Psoas muscle (tissue), 8 donors: Measurements from ENCODE around the gene C19orf67. TPM values are rescaled to one million over a fixed set of nuclear protein-coding genes. Genes with fewer than 3 reads are reported as not detected.

Experiments
- ATAC-seq, 4 donors: fragments of 200-7000 bp; cut with Tn5 transposase; one replicate each; pipeline ENCODE4 v1.9.1; 2020; ENCODE audit warnings: moderate library complexity in 3 of 4, mild to moderate bottlenecking in 2 of 4
- DNase-seq, 2 donors: peaks; one replicate each; pipeline ENCODE4 v3.0.0-alpha.2; 2020
- H3K27ac ChIP-seq: fragments of 200-600 bp; one replicate; pipeline ENCODE4 v1.8.0; 2022
- H3K27me3 ChIP-seq, 3 donors: fragments of 200-600 bp in 1 of 3; one replicate each; pipeline versions ENCODE4 v1.6.1 to v1.8.0; 2013 to 2022; ENCODE audit warnings: low read length in 2 of 3, mild to moderate bottlenecking in 2 of 3, moderate library complexity in 1 of 3; ENCODE audit not compliant: insufficient read depth in 3 of 3
- H3K36me3 ChIP-seq, 2 donors: fragments of 200-600 bp in 1 of 2; one replicate each; pipeline versions ENCODE4 v1.6.1 to v1.8.0; 2013 to 2022; ENCODE audit warnings: low read depth in 1 of 2, mild to moderate bottlenecking in 1 of 2, moderate library complexity in 1 of 2; ENCODE audit not compliant: insufficient read depth in 1 of 2
- H3K4me1 ChIP-seq: fragments of 200-600 bp; one replicate; pipeline ENCODE4 v1.8.0; 2022
- H3K4me3 ChIP-seq: fragments of 200-600 bp; one replicate; pipeline ENCODE4 v1.8.0; 2022; ENCODE audit warnings: mild to moderate bottlenecking
- H3K9me3 ChIP-seq: fragments of 200-600 bp; one replicate; pipeline ENCODE4 v1.8.0; 2022
- CTCF ChIP-seq: fragments of 200-600 bp; IDR thresholded peaks from one replicate; pipeline ENCODE4 v1.8.0; 2022; ENCODE audit warnings: antibody characterized with exemption
- WGBS, 3 donors: extraction: QIAGEN DNeasy Blood & Tissue Kit; methylation state at CpG; one replicate each; pipeline versions ENCODE4 v1.1.6 to v1.1.7; 2013; 5-methylcytosine and 5-hydroxymethylcytosine counted together
- intact Hi-C, 2 donors: fragments of 100-400 bp; cut with DNase I; formaldehyde crosslinking; loops; one replicate each; pipeline versions ENCODE4 v1.11.0 to v1.14.2; 2022
- polyA plus RNA-seq, 3 donors: library from polyadenylated mRNA; stranded (reverse); fragments of 200-250 nt; gene quantifications; one replicate each; pipeline ENCODE4 v1.2.3, GENCODE V29; 2013
- total RNA-seq, 4 donors: library from RNA; stranded (reverse); fragmentation: NEBNext Ultra II Directional in 2 of 4; extraction: Animal tissue kit (Norgen Biotek cat#: 25700) in 2 of 4; gene quantifications; one replicate each; pipeline versions ENCODE4 v1.2.1 to v1.2.4, GENCODE V29; 2021 to 2023
- donor health status: healthy with polysubstance abuse.
- donor health status: DM: no; HTN: no; CAD: no; lungs with moderate emphysema.
- donor health status: Bipolar disorder and iron deficiency.
- donor health status: healthy.
- donor health status: DM: yes; HTN: yes; CAD: no.
- donor health status: DM: no; HTN: no; CAD: no.
- donor health status: DM: no; HTN: no; CAD: no.
- donor health status: DM: yes; HTN: yes; CAD: no.

The C19orf67 gene
- total and polyA plus RNA-seq, 7 donors: not detected

- Histone ChIP-seq H3K27ac (peak overlapping the region; percentile 27), H3K9me3 (no peaks in the 10 kb centered on the region), H3K4me3 (no peak overlapping the region), H3K4me1 (peaks cover 9% of the 10 kb centered on the region), H3K27me3 (no peaks in the 10 kb centered on the region), H3K36me3 (peaks cover 3 to 97% of the 10 kb centered on the region in 2 donors)
- intact Hi-C loops: no loop called here
- no peak for TF ChIP-seq CTCF
- ATAC-seq (no peak), DNase-seq (no peak)
- 83 to 89% (median 85%) methylated on average over 10 of the region's 10 CpGs for WGBS, 3 donors
Measured at GRCh38 chr19:14102756-14103155, 17.2 kb upstream of the C19orf67 start.

- WGBS, 3 donors: 60 to 64% (median 62%) methylated on average over 11 of the region's 11 CpGs
- H3K4me1 ChIP-seq: peaks cover 3% of the 10 kb centered on the region
- DNase-seq: no peak
- no peaks in the 10 kb centered on the region for H3K9me3 ChIP-seq
- peak overlapping the region; percentile 27 for H3K27ac ChIP-seq
- intact Hi-C loops: no loop called here
- H3K4me3 ChIP-seq: no peak overlapping the region
- H3K36me3 ChIP-seq: peaks cover 3 to 98% of the 10 kb centered on the region in 2 donors
- H3K27me3 ChIP-seq: no peaks in the 10 kb centered on the region
- ATAC-seq: peak in 3 of 4 donors; percentile 17 to 23 (median 19)
- TF ChIP-seq CTCF: no peak
Measured at GRCh38 chr19:14102102-14102696, 16.6 kb upstream of the C19orf67 start.

- Histone ChIP-seq H3K36me3 (peaks cover 3 to 98% of the 10 kb centered on the region in 2 donors), H3K4me1 (no peaks in the 10 kb centered on the region), H3K27me3 (no peaks in the 10 kb centered on the region), H3K4me3 (no peak overlapping the region), H3K9me3 (no peaks in the 10 kb centered on the region), H3K27ac (no peak overlapping the region)
- intact Hi-C loops: no loop called here
- no peak for DNase-seq
- ATAC-seq: no peak
- no peak for TF ChIP-seq CTCF
- 95 to 97% (median 95%) methylated on average over 6 of the region's 6 CpGs for WGBS, 3 donors
Measured at GRCh38 chr19:14101003-14101545, 15.5 kb upstream of the C19orf67 start.

GRCh38 chr19:14097532-14098151 is 12.1 kb upstream of the C19orf67 start:
- no peaks in the 10 kb centered on the region for H3K27me3 ChIP-seq
- no peak overlapping the region for H3K4me3 ChIP-seq
- TF ChIP-seq CTCF: peak; percentile 18
- no peak overlapping the region for H3K27ac ChIP-seq
- peaks cover 3 to 70% of the 10 kb centered on the region in 2 donors for H3K36me3 ChIP-seq
- 73 to 78% (median 73%) methylated on average over 21 of the region's 21 CpGs for WGBS, 3 donors
- intact Hi-C loops: no loop called here
- H3K4me1 ChIP-seq: no peaks in the 10 kb centered on the region
- DNase-seq (no peak), ATAC-seq (peak; percentile 23 to 52 (median 34))
- peaks cover 10% of the 10 kb centered on the region for H3K9me3 ChIP-seq
